BJ (cell line): ENCODE data around the gene DLST. TPM values are rescaled to one million over a fixed set of nuclear protein-coding genes. Genes with fewer than 3 reads are reported as not detected.

Source experiments
- CTCF ChIA-PET: fragments of 350-600 bp; formaldehyde crosslinking; extraction: SDS; loops from one replicate; lab custom pipeline; 2021; ENCODE audit warnings: antibody characterized with exemption, inconsistent platforms; lab: Yijun Ruan, JAX
- POLR2A ChIA-PET: fragments of 300-600 bp; sonication (Branson Sonifier 250); formaldehyde crosslinking; extraction: SDS; loops from one replicate; lab custom pipeline; 2021; ENCODE audit warnings: antibody characterized with exemption; lab: Charles Lee
- DNase-seq: peaks from one replicate; pipeline ENCODE4 v3.0.0-alpha.2; 2011; ENCODE audit warnings: low read depth
- H3K27me3 ChIP-seq: 2 replicates; pipeline ENCODE4 v1.6.0; 2011; ENCODE audit warnings: low read length; ENCODE audit not compliant: control insufficient read depth, insufficient read depth
- H3K36me3 ChIP-seq: 2 replicates; pipeline ENCODE4 v1.5.1; 2011; ENCODE audit warnings: low read length; ENCODE audit not compliant: control insufficient read depth, insufficient read depth
- H3K4me3 ChIP-seq: 2 replicates; pipeline ENCODE4 v1.5.1; 2011; ENCODE audit warnings: low read depth, mild to moderate bottlenecking, control low read depth, low read length
- CTCF ChIP-seq: IDR thresholded peaks from 2 replicates; pipeline ENCODE4 v1.5.1; 2011; ENCODE audit warnings: low read depth, mild to moderate bottlenecking, control low read depth, inconsistent platforms, low read length, moderate library complexity; ENCODE audit not compliant: insufficient read depth
- polyA plus RNA-seq: library from polyadenylated mRNA; depleted of rRNA; stranded (reverse); fragments of >200 nt; gene quantifications from 2 replicates; pipeline ENCODE4 v1.2.3, GENCODE V29; 2011

Gene DLST
- polyA plus RNA-seq, 1 experiment, result 150 TPM

GRCh38 chr14:74913986-74914573 is 32.4 kb downstream of the DLST start:
- CTCF ChIA-PET, result interaction anchor here (4.9 kb wide), 1 partner anchor 174 kb away, joined by 44 read pairs; no protein-coding TSS in a partner anchor
- no peak overlapping the region for H3K4me3 ChIP-seq
- no peaks in the 10 kb centered on the region for H3K36me3 ChIP-seq
- POLR2A ChIA-PET, result no interaction called here
- no peaks in the 10 kb centered on the region for H3K27me3 ChIP-seq
- TF ChIP-seq CTCF, result peak; percentile 93
- no peak for DNase-seq

GRCh38 chr14:74915426-74915825 is 33.7 kb downstream of the DLST start:
- Histone ChIP-seq H3K36me3 (no peaks in the 10 kb centered on the region), H3K27me3 (no peaks in the 10 kb centered on the region), H3K4me3 (no peak overlapping the region)
- no peak for DNase-seq
- ChIA-PET POLR2A (no interaction called here), CTCF (interaction anchor here (0.8 to 4.9 kb wide), 6 partner anchors 10 to 173 kb away, joined by 3 to 44 read pairs (median 4); no protein-coding TSS in a partner anchor)
- TF ChIP-seq CTCF, result no peak

- TF ChIP-seq CTCF, result no peak
- POLR2A ChIA-PET, result no interaction called here
- H3K4me3 ChIP-seq, result no peak overlapping the region
- no peaks in the 10 kb centered on the region for H3K27me3 ChIP-seq
- no peak for DNase-seq
- H3K36me3 ChIP-seq, result no peaks in the 10 kb centered on the region
- CTCF ChIA-PET, result interaction anchor here (0.6 to 4.9 kb wide), 4 partner anchors 10 to 481 kb away, joined by 3 to 44 read pairs (median 4); no protein-coding TSS in a partner anchor
These were observed 34.1 kb downstream of the DLST start for GRCh38 chr14:74915826-74916225.

GRCh38 chr14:74917178-74917543 is 35.4 kb downstream of the DLST start:
- ChIA-PET CTCF (interaction anchor here (0.8 to 4.9 kb wide), 6 partner anchors 9 to 171 kb away, joined by 3 to 44 read pairs (median 4); no protein-coding TSS in a partner anchor), POLR2A (no interaction called here)
- Histone ChIP-seq H3K36me3 (no peaks in the 10 kb centered on the region), H3K27me3 (no peaks in the 10 kb centered on the region), H3K4me3 (no peak overlapping the region)
- TF ChIP-seq CTCF, result no peak
- DNase-seq, result no peak

GRCh38 chr14:74917646-74918081 is 35.9 kb downstream of the DLST start:
- Histone ChIP-seq H3K4me3 (no peak overlapping the region), H3K27me3 (no peaks in the 10 kb centered on the region), H3K36me3 (no peaks in the 10 kb centered on the region)
- CTCF ChIA-PET, result interaction anchor here (0.8 to 4.9 kb wide), 8 partner anchors 9 to 171 kb away, joined by 3 to 44 read pairs (median 4); no protein-coding TSS in a partner anchor
- POLR2A ChIA-PET, result no interaction called here
- no peak for DNase-seq
- no peak for TF ChIP-seq CTCF
